K562 (cell line): Measurements from ENCODE around the gene PACS1. TPM values are rescaled to one million over a fixed set of nuclear protein-coding genes. Genes with fewer than 3 reads are reported as not detected.

Experiments used
- ATAC-seq: fragments of 200-7000 bp; cut with Tn5 transposase; 3 replicates; pipeline ENCODE4 v1.9.1; 2020; ENCODE audit warnings: moderate library complexity
- BruUV-seq: library from RNA; stranded (reverse); fragments of 400-500 nt; replicated peaks from 2 replicates; lab custom pipeline; 2021; lab: Mats Ljungman, UMichigan
- CTCF ChIA-PET: fragments of 300-600 bp; formaldehyde crosslinking; extraction: SDS; loops from one replicate; lab custom pipeline; 2021; ENCODE audit warnings: low intra/inter-chr PET ratio; lab: Yijun Ruan, JAX
- POLR2A ChIA-PET: fragments of 300-600, 350-650 bp; sonication (Branson Sonifier 250); formaldehyde crosslinking; extraction: SDS; loops from one replicate; lab custom pipeline; 2021; ENCODE audit warnings: antibody characterized with exemption, inconsistent platforms; lab: Yijun Ruan, JAX
- DNase-seq, 4 experiments: peaks; one replicate each; pipeline versions ENCODE4 v3.0.0 to v3.0.0-alpha.2; 2011 to 2018; ENCODE audit warnings: low spot score in 3 of 4, mixed read lengths in 3 of 4; ENCODE audit errors: extremely low read depth in 1 of 4
- FAIRE-seq: peaks from 2 replicates; lab custom pipeline; 2011; peaks lifted over from hg19 to GRCh38; lab: Jason Lieb, UNC
- H2AFZ ChIP-seq: 2 replicates; pipeline ENCODE4 v1.6.0; 2011; ENCODE audit warnings: low read depth, low read length, control low read depth, inconsistent platforms
- H3K27ac ChIP-seq: fragments of 200-600 bp; 3 replicates; pipeline ENCODE4 v1.8.0; 2011; ENCODE audit warnings: low read depth, mild to moderate bottlenecking, control low read depth, inconsistent platforms, low read length, moderate library complexity, mixed read lengths; ENCODE audit errors: extremely low read depth
- H3K27me3 ChIP-seq, 2 experiments: fragments of 300-600 bp in 1 of 2; 2 replicates in 1 of 2; 3 replicates in 1 of 2; pipeline versions ENCODE4 v1.6.0 to v1.8.0; 2011; ENCODE audit warnings: inconsistent platforms in 2 of 2, low read length in 2 of 2, mild to moderate bottlenecking in 1 of 2, mixed read lengths in 1 of 2, moderate library complexity in 1 of 2; ENCODE audit not compliant: control insufficient read depth in 2 of 2, insufficient read depth in 2 of 2
- H3K36me3 ChIP-seq: fragments of 300-600 bp; 3 replicates; pipeline ENCODE4 v1.8.0; 2011; ENCODE audit warnings: mild to moderate bottlenecking, low read length, inconsistent platforms; ENCODE audit not compliant: control insufficient read depth, insufficient read depth
- H3K4me1 ChIP-seq, 2 experiments: fragments of 200-600 bp in 1 of 2; replicated peaks in 1 of 2; 2 replicates in 1 of 2; 3 replicates in 1 of 2; pipeline versions ENCODE4 v1.5.1 to v1.8.0; 2011; ENCODE audit warnings: inconsistent platforms in 2 of 2, low read length in 2 of 2, mild to moderate bottlenecking in 1 of 2, mixed read lengths in 1 of 2, moderate library complexity in 1 of 2; ENCODE audit not compliant: control insufficient read depth in 2 of 2, insufficient read depth in 2 of 2
- H3K4me2 ChIP-seq: 2 replicates; pipeline ENCODE4 v1.6.1; 2011; ENCODE audit warnings: low read length, control low read depth, inconsistent platforms, mixed read lengths; ENCODE audit not compliant: insufficient read depth
- H3K4me3 ChIP-seq: fragments of 200-600 bp; sonication (generic), shearing (Covaris generic); 2 replicates; pipeline ENCODE4 v1.5.1; 2016; ENCODE audit warnings: control low read depth, inconsistent platforms
- H3K79me2 ChIP-seq: fragments of 200-600 bp; 3 replicates; pipeline ENCODE4 v1.8.0; 2011; ENCODE audit warnings: low read length, inconsistent platforms; ENCODE audit not compliant: control insufficient read depth, insufficient read depth
- H3K9ac ChIP-seq, 2 experiments: 2 replicates each; pipeline versions ENCODE4 v1.6.0 to v1.6.1; 2011; ENCODE audit warnings: low read depth in 2 of 2, low read length in 2 of 2, control low read depth in 1 of 2, inconsistent platforms in 1 of 2, mild to moderate bottlenecking in 1 of 2, mixed read lengths in 1 of 2; ENCODE audit not compliant: insufficient read depth in 1 of 2
- H3K9me1 ChIP-seq: one replicate; pipeline ENCODE4 v1.6.0; 2011; ENCODE audit warnings: inconsistent platforms, mild to moderate bottlenecking, low read length, moderate library complexity; ENCODE audit not compliant: control insufficient read depth, insufficient read depth
- H3K9me3 ChIP-seq: replicated peaks from 2 replicates; pipeline ENCODE4 v1.5.1; 2011; ENCODE audit warnings: low read depth, low read length, inconsistent platforms; ENCODE audit not compliant: control insufficient read depth, insufficient read depth
- H4K20me1 ChIP-seq: replicated peaks from 2 replicates; pipeline ENCODE4 v1.6.1; 2011; ENCODE audit warnings: low read length, inconsistent platforms, mixed read lengths; ENCODE audit not compliant: control insufficient read depth, insufficient read depth
- CHCHD3 ChIP-seq: fragments of 250-450 bp; sonication (Bioruptor Pico); IDR thresholded peaks from 2 replicates; pipeline ENCODE4 v2.1.2; 2022; ENCODE audit warnings: mild to moderate bottlenecking
- HNRNPUL1 ChIP-seq: fragments of 200-400 bp; formaldehyde crosslinking; IDR thresholded peaks from 2 replicates; pipeline ENCODE4 v1.6.1; 2017; ENCODE audit warnings: low read length
- HOMEZ ChIP-seq: fragments of 250-450 bp; sonication (Bioruptor Pico); IDR thresholded peaks from 2 replicates; pipeline ENCODE4 v1.4.0; 2020; ENCODE audit warnings: mild to moderate bottlenecking, moderate library complexity
- JUNB ChIP-seq: fragments of 450-650 bp; formaldehyde crosslinking; conservative IDR thresholded peaks from 2 replicates; pipeline ENCODE4 v1.4.0; 2020; ENCODE audit warnings: mild to moderate bottlenecking
- MBD2 ChIP-seq: sonication (generic); IDR thresholded peaks from 2 replicates; pipeline ENCODE4 v1.6.1; 2016; ENCODE audit warnings: low read depth, borderline replicate concordance
- PTBP1 ChIP-seq: fragments of 200-400 bp; formaldehyde crosslinking; IDR thresholded peaks from 2 replicates; pipeline ENCODE4 v1.6.1; 2017; ENCODE audit warnings: low read depth, low read length
- SMAD1 ChIP-seq: fragments of 150-350 bp; IDR thresholded peaks from 2 replicates; pipeline ENCODE4 v1.6.1; 2014; ENCODE audit warnings: low read length, low read depth; ENCODE audit not compliant: partially characterized antibody
- TAF15 ChIP-seq: fragments of 200-400 bp; formaldehyde crosslinking; IDR thresholded peaks from 2 replicates; pipeline ENCODE4 v1.6.1; 2017; ENCODE audit warnings: mild to moderate bottlenecking, low read depth, low read length, moderate library complexity
- TFE3 ChIP-seq: fragments of 450-650 bp; formaldehyde crosslinking; IDR thresholded peaks from 2 replicates; pipeline ENCODE4 v1.4.0; 2020; ENCODE audit warnings: mild to moderate bottlenecking, mixed read lengths
- ZBTB12 ChIP-seq: fragments of 250-450 bp; sonication (Bioruptor Pico); IDR thresholded peaks from 2 replicates; pipeline ENCODE4 v1.4.0; 2020
- ZNF354B ChIP-seq: fragments of 250-450 bp; sonication (Bioruptor Pico); IDR thresholded peaks from 2 replicates; pipeline ENCODE4 v1.4.0; 2020
- ZNF436 ChIP-seq: fragments of 250-450, 450-650 bp; sonication (Bioruptor Pico); formaldehyde crosslinking; IDR thresholded peaks from 2 replicates; pipeline ENCODE4 v1.7.0; 2020; ENCODE audit warnings: mild to moderate bottlenecking
- ZSCAN29 ChIP-seq: fragments of 450-650 bp; IDR thresholded peaks from 2 replicates; pipeline ENCODE4 v1.6.1; 2017
- WGBS: fragments of 100-300 bp; shearing (Covaris generic); methylation state at CpG from one replicate; pipeline ENCODE4 v1.1.6; 2016; ENCODE audit warnings: low coverage, mixed read lengths; ENCODE audit not compliant: insufficient coverage; ENCODE audit errors: missing lambda C conversion rate; 5-methylcytosine and 5-hydroxymethylcytosine counted together
- in situ Hi-C: fragments of 300-500 bp; cut with MboI; formaldehyde crosslinking; loops from 4 replicates; pipeline ENCODE4 v1.15.0; 2018; ENCODE audit warnings: inconsistent platforms, mixed read lengths
- intact Hi-C: fragments of 100-400 bp; cut with micrococcal nuclease; formaldehyde crosslinking; loops from 2 replicates; pipeline ENCODE4 v1.14.2; 2022
- polyA plus RNA-seq, 8 experiments: library from polyadenylated mRNA; depleted of rRNA in 4 of 8; stranded (reverse) in 5 of 8; unstranded in 3 of 8; fragments of >200 nt; fragmentation: Nextera tagmentation in 2 of 8; fragmentation: Illumina TruSeq in 1 of 8; extraction: Ambion mirVana in 2 of 8; extraction: Trizol in 1 of 8; gene quantifications; 2 replicates each; pipeline versions ENCODE4 v1.2.1 to v1.2.3, GENCODE V29; 2011 to 2014; ENCODE audit warnings: inconsistent platforms in 1 of 8, missing spikeins in 1 of 8
- total RNA-seq, 7 experiments: library from RNA; depleted of rRNA in 6 of 7; stranded (reverse); fragments of >200 nt in 6 of 7; fragmentation: Illumina TruSeq in 2 of 7; extraction: Trizol in 2 of 7; gene quantifications; 2 replicates each; pipeline versions ENCODE4 v1.2.1 to v1.2.3, GENCODE V29; 2011 to 2021; ENCODE audit warnings: low replicate concordance in 1 of 7

Gene PACS1
- total and polyA plus RNA-seq, 9 of the 15 experiments (the other 6 are each of a cell fraction or from before 2014, with no cell fraction given): 0.34 to 28.1 (median 8.5) TPM

- Histone ChIP-seq H3K9me3 (no peaks in the 10 kb centered on the region), H3K9ac (no peak overlapping the region), H2AFZ (no peak overlapping the region), H3K4me2 (no peak overlapping the region), H3K79me2 (peaks cover 29% of the 10 kb centered on the region), H3K4me3 (no peak overlapping the region), H3K27me3 (no peaks in the 10 kb centered on the region), H3K4me1 (peaks cover 5 to 23% of the 10 kb centered on the region in 2 experiments; a peak in 4 of 5 replicates), H3K36me3 (peaks cover 64% of the 10 kb centered on the region), H4K20me1 (peaks cover 10% of the 10 kb centered on the region; the same call in 1 of the 2 replicates), H3K27ac (no peak overlapping the region), H3K9me1 (no peaks in the 10 kb centered on the region)
- FAIRE-seq (no peak), DNase-seq (no peak), ATAC-seq (no peak)
- intact Hi-C loops: no loop called here
- no TSS peak for BruUV-seq
- ChIA-PET POLR2A (interaction anchor here (2.2 kb wide), 1 partner anchor 9 kb away, joined by 21 read pairs; no protein-coding TSS in a partner anchor), CTCF (no interaction called here)
- in situ Hi-C loops: no loop called here
- TF ChIP-seq ZSCAN29 (no peak), MBD2 (no peak), ZNF354B (CRISPR knock-in tag) (no peak), CHCHD3 (CRISPR knock-in tag) (no peak), TFE3 (CRISPR knock-in tag) (no peak), SMAD1 (no peak), JUNB (CRISPR knock-in tag) (no peak), ZNF436 (CRISPR knock-in tag) (no peak), PTBP1 (no peak), HNRNPUL1 (no peak), HOMEZ (CRISPR knock-in tag) (no peak), ZBTB12 (no peak), TAF15 (no peak)
- TF ChIP-seq, all 486 proteins: peak for 0
- WGBS: 89% methylated on average over 2 of the region's 2 CpGs
Measured at GRCh38 chr11:66272596-66272995, 202.5 kb downstream of the PACS1 start.
